UCSD-AML1 (cell line): ENCODE data around the gene WRAP73.
"Not testable (repeated sequence)": the region's sequence is repeated elsewhere in the genome, so short reads cannot be mapped to it uniquely, and the experiment has no call there.

Experiments
- DNase-seq: peaks from one replicate; lab custom pipeline; 2025; ENCODE audit not compliant: unreplicated experiment; lab: John Stamatoyannopoulos, UW

Gene WRAP73

DNA sequence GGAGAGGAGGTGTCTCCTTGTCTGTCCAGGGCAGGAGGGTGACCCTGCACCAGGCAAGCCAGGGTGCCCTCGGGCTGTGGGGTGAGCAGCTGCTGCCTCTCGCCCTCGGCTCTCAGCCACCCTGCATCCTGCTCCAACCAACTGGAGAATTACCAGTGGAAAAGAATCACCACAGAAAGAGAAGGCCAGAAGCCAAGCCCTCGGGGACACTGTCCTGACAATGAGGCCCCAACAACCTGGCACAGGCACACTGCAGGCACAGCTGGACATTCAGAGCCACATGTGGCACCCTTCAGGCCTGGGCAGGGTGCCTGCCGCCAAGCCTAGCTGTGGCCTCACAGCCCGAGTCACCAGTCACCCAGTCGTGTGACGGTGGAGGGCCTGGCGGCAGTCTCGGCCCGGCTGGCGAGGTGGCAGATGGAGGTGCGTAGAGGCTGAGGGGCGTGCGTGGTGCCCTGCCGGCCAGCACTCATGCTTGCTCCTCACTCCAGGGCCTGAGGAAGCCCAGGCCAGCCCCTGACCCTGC is 50.6 kb downstream of the WRAP73 start:
- no peak for DNase-seq

DNA sequence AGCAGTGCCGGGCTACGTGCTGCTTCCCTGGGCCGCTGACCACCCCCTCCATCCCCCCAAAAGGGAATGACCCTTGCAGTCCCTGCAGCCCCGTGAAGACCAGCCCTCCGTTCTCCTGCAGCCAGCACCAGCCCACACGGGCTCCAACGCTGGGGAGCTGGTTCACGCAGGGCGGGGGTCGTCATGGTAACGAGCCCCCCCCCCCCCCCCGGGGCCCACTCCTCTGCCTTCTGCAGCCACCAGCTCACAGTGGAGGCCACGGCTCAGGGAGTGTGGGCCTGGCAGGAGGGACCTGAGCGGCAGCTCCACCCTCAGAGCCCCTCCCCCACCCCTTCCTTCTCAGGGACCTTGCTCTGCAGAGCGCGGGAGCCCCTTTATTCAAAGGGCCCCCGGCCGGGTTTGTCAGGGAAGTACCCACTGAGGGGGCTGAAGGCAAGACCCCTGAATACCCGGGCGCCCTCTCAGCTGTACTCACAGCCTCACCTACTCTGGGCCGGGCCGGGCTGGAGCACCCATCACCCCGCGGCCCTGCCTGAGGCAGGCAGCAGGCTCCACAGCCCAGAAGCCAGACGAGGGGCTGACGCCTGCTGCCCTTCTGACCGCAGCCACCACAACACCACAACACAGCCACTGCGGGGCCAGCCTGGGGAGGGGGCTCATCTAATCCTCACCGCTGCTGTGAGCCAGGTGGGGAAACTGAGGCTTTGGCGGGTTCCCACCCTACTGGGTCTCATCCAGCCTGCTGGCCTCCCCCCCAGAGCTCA is 51.2 kb downstream of the WRAP73 start:
- DNase-seq: no peak

DNA sequence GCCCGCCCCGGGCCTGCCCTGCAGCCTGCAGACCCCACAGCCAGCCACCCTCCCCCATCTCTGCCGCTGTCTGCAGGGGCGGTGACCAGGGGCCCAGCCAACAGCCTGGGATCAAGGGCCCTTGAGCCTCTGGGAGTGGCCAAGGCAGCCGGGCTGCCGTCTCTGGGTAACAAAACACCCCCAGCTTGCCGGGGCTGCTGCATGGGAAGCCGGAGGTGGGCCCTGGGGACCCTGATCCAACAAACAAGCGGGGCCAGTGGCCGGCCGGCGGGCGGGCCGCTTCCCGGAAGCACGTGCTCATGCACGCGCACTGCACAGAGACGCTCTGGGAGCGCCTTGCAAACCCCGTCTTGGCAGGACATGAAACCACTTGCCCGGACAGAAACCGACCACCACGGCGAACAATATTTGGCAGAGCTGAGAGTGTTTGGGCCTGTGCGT is 51.8 kb downstream of the WRAP73 start:
- DNase-seq: peak; percentile 46

DNA sequence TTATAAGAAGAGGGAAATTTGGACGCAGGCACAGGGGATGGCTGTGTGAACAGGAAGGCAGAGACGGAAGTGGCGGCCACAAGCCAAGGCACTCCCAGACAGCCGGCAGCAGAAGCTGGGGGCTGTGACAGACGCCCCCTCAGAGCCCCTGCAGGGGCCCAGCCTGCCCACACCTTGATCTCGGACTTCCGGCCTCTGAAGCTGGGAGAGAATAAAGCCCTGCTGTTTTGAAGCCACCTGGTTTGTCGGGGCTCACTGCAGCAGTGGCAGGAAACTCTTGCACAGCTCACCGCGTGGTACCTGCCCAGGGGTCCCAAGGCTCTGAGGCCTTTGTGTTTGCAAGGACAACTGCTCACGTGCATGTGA is 52.3 kb downstream of the WRAP73 start:
- DNase-seq: peak; percentile 81

DNA sequence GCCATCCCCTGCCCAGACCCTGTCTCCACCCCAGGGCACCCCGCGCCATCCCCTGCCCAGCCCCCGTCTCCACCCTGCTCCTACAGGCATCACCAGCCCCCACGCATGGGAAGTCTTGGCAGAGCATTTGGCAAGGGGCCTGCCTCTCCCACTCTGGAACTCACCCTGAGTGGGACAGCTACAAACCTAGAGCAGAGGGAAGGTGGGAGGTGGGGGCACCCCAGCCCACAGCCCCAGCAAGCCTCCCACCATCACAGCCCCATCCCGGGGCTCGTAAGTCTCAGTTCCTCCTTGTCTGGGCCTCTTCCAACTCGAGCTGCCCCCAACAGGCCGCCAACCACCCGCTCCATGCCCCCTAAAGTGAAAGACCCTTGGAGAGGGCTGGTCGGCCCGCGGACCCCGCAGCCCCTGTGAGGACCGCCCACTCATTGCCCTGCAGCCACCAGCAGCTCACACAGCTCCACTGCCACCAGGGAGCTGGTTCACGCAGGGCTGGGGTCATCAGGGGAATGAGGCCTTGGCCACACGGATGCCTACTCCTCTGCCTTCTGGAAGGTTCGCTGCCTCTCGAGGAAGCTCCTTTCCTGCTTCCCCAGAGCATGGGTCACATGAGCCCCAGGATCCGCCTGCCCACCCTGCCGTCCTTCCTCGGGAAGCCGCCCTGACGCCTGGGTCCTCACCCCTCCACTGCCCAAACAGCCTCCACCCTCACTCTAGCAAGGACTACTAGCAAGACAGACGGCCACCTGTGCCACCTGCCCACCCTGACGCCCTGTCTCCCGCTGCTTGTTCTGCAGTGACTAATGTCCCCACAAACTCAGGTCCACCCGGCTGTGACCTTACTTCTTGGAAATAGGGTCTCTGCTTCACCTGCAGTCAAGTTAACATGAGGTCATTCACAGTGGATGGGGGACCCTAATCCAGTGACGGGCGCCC is 53.0 kb downstream of the WRAP73 start:
- no peak for DNase-seq

DNA sequence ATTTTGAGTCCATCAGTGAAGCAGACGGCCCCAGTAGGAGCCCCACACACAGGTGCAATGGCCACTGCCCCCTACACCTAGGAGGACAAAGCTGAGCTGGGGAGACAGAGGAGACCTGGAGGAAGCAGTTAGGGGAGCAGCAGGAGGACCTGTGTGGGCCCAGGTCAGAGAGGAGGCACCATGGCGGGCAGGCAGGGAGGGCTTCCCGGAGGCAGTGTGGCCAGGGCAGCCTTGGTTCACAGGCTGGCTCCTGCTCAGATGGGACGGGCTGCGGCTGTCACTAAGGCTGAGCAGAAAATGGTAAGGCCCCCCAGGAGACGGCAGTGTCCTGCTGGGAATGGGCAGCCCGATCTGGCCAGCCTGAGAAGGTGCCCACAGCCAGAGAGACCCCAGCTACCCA is 54.0 kb downstream of the WRAP73 start:
- no peak for DNase-seq

DNA sequence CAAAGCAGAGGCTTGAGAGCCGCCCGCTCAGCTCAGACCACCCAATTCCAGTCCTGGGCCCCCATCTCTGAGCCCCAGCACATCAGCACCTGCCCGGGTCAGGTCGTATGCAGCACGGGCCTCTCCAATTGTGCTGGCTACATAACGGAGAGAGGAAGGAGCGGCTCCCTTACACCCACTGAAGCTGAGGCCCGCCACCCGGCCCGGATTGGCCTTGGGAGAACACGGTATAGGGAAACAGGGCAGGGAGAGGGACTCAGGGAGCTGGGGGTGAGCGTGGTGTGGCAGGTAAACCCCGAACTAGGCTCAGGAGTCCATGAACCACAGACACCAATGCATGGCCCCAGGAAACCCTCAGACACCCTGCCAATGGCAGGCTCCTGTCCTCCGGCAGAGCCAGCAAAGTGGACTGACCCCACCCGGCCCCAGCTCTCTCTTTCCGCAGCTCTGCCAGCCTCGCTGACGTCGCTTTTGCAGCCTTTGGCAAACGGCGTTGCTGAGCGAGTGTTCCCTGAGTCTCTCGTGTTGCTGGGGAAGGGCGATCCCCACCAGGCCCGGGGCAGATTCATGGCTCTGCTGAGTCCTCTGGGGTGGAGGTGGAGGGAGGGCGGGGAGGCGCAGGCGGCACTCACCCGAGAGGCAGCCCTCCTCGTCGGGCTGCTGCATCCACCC is 55.1 kb downstream of the WRAP73 start:
- DNase-seq: no peak

DNA sequence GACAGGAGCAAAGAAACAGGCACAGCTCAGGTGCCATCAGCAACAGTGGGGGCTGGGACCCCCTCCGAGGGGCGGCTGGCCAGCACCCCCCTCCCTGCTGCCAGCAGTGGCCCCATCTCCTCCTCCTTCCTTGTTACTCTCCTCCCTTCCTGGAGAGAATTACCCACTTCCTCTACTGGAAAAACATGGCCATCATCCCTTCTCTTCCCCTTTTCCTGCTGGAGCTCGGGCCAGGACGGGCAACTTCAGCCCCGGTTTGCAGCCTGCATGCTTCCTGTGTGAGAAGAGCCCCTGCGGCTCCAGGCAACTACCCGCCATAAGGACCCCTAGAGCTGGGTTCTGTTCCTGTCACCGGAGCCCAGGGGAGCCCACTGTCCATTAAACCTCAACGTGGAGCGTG is 56.2 kb downstream of the WRAP73 start:
- DNase-seq: peak; percentile 59

DNA sequence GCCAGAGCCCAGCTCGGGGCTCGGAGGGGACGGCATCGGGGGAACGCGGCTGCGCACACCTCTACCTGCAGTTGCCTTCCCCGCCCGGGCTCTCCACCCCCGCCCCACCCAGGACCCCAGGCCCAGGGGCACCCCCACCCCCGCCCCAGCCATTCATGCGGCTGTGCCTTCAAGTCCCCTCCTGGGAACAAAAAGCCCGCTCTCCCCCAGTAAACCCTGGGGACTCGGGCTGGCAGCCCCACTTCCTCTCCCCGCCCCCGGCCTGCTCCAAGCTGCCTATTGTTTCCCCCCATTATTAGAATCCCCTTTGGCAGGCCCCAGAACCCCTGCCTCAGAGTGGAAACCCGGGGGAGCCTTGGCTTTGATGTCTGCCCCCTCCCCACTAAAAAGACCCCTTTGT is 56.6 kb downstream of the WRAP73 start:
- no peak for DNase-seq

DNA sequence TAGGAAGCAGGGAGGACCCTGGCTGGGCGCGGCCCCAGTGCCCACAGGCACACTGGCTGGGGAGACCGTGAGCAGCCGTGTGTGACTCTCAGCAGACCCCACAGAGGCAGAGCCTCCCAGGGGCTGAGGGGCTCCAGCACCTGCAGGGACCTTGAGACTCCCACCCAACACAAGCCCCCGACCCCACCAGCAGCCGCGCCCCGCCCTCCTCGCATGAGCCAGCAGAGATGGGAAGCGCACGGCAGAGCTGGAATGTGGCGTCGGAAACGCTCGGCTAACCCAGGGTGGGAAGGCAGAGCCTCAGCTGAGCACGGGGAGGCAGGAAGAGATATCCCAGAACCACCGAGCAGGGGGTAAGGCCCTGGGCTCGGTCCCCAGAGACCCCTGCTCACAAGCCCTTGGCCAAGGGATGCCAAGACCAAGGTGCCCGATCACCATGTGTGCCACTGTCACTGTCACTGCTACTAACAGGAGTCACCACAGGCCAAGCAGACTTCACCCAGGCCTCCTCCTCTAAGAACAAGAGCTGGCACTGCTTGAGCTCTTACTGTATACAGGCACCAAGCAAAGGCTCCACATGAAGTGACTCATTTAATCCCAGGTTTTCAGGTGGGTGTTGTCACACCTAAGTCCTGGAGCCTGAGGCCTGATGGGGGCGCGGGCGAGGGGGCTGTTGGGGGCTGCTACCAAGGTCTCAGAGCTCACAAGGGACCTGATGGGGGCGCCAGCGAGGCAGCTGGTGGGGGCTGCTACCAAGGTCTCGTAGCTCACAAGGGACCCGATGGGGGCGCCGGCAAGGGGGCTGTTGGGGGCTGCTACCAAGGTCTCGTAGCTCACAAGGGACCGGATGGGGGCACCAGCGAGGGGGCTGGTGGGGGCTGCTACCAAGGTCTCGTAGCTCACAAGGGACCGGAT is 58.7 kb downstream of the WRAP73 start:
- no peak for DNase-seq

DNA sequence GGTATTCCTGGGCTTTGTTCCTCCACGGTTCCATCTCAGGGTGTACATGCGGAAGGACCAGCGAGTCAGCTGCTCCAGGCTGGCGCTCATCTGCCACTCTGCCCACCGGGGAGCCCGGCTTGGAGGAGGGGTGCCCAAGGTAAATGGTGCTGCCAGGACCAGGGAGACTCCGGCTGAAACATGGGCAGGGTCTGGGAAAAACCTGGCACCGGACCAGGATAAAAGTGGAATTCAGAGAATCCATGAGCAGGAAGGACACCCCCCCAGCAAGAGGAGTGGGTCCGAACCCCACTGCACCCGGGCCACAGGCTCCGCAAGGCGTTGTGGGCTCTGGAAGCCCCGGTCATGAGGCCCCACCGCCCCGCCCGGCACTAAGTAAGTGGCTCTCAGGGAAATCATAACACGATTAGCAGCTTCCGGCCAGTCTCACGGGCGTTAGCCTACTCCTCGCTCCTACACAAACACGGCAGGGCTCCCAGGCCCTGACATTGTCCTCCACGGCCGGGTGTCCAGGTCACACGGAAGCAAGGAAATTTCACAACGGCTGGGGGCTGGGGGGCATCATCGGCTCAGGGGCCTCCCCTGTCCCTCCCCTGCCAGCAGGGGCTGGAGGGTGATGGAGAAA is 59.7 kb downstream of the WRAP73 start:
- no peak for DNase-seq

DNA sequence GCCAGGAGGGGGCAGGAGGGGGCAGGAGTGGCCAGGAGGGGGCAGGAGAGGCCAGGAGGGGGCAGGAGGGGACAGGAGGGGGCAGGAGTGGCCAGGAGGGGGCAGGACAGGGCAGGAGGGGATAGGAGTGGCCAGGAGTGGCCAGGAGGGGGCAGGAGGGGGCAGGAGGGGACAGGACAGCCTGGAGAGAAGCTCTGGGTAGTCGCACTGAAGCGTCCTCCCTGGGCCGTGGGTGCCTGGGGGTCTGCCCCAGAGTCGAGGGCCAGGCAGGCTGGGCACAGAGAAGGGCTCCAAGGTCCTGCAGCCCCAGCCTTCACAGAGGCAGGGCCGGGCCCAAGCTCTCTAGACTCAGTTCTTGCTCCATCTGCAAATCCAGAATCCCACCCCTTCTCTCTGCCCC is 61.5 kb downstream of the WRAP73 start:
- peak; percentile 43 for DNase-seq

DNA sequence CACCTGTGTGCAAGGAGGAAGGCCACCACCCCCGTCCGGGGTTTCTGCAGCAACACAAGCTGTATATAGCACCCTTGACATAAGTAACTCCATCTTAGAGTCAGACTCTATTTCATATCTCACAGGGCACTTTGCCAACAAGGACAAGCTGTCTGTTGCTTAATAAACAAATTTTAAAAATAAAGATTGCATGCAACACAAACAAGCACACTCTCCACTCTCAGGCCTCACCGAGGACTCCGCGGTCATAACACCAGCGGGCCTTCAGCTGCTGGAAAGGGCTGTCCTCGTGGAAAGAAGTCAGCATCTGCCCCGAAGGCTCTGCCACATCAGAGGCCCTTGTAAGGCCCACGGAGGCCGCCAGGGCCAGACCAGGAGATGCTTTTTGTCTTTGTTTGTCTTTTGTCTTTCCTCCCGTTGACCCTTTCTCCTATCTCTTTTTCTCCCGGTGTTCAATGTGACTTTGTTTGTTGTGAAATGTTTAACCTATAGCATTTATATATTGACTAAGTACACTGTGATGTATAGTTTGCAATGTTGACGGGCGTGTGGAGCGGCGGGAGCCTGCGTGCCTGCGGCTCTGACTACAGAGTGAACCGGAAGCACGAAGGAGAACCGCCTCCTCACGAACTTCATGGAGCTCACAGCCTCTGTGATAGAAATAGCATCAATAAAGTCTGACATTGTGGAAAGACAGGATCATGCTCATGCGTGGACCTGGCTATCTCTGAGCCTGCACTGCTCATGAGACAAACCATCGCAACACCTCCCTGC is 62.7 kb downstream of the WRAP73 start:
- DNase-seq: no peak

DNA sequence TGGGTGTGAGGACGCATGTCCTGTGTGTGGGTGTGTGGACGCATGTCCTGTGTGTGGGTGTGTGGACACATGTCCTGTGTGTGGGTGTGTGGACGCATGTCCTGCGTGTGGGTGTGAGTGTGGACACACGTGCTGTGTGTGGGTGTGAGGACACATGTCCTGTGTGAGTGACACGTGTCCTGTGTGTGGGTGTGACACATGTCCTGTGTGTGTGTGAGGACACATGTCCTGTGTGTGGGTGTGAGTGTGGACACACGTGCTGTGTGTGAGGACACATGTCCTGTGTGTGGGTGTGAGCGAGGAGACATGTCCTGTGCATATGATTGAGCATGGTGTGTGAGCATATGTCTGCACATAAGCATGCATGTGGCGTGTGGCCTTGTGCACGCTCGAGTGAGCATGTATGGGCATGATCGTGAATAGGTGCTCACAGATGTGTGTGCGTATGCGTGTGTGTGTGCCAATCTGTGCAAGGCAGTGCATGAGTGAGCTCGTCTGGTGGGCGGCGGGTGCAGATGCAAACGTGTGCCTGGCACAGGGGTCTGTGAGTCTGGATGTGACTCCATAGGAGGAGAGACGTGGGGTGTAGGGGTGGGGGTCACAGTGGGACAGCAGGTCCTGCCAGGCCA is 63.8 kb downstream of the WRAP73 start:
- no peak for DNase-seq

DNA sequence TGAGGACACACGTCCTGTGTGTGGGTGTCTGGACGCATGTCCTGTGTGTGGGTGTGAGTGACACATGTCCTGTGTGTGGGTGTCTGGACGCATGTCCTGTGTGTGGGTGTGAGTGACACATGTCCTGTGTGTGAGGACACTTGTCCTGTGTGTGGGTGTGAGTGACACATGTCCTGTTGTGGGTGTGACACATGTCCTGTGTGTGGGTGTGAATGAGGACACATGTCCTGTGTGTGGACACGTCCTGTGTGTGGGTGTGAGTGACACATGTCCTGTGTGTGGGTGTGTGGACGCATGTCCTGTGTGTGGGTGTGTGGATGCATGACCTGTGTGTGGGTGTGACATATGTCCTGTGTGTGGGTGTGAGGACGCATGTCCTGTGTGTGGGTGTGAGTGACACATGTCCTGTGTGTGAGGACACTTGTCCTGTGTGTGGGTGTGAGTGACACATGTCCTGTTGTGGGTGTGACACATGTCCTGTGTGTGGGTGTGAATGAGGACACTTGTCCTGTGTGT is 64.5 kb downstream of the WRAP73 start:
- DNase-seq: not testable (repeated sequence)

DNA sequence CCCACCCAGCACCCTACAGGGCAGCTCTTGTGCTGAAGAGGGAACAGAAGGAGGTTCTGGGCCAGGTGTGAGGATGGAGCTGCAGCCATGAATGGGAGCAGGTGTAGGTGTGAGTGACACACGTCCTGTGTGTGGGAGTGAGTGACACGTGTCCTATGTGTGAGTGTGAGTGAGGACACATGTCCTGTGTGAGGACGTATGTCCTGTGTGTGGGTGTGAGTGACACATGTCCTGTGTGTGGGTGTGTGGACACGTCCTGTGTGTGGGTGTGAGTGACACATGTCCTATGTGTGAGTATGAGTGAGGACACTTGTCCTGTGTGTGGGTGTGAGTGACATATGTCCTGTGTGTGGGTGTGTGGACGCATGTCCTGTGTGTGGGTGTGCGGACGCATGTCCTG is 65.0 kb downstream of the WRAP73 start:
- no peak for DNase-seq

DNA sequence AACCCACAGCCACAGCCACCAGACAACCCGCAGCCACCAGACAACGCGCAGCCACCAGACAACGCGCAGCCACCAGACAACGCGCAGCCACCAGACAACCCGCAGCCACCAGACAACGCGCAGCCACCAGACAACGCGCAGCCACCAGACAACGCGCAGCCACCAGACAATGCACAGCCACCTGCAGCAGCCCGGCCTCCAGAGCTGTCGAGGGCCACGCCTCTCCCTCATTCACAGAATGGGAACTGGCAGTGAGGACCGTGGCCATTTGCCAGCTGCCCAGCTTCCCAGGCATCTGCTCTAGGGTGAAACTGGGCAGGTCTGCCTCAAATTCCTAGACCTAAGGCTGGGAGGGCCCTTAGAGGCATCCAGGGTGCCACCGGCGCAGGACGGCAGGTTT is 66.2 kb downstream of the WRAP73 start:
- not testable (repeated sequence) for DNase-seq

DNA sequence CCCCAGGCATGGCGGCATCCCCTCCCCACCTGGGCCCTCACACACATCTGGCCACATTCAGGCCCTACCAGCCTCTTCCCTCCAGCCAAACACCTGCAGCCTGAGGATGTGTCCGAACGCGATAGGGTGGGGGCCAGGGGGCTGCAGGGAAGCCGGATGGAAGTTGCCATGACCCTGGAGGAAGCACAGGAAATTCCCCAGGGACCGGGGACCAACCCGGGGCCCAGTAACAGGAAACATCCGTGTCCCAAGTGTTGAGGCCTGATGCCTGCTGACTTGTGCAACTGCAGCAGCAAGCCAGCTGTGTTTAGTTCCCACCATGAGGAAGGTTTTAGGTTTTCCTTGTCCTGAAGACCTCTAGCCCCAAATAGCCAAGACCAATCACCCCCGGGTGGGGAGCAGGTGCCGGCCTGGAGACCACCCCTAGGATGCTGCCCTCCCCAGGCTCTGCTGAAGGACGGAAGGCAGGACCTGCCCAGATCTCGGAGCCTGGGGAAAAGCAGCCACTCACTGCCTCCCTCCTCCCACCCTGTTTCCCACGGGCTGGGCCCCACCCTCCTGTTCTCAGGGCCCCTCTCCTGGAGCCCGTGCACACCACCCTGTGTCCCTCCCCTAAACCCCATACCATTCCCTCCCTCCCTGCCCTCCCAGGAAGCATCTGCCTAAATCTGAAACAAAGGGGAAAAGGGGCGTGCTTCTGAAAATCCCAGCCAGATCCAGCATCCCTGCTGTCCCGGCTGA is 68.4 kb downstream of the WRAP73 start:
- DNase-seq: no peak
